CD4-positive, alpha-beta T cell treated with Interleukin-15 for 4 hours (primary cell): ENCODE measurements around the gene NPHP1.
"Not testable (repeated sequence)": the region's sequence is repeated elsewhere in the genome, so short reads cannot be mapped to it uniquely, and the experiment has no call there.

Experiments
- DNase-seq: peaks from one replicate; pipeline ENCODE4 v3.0.0-alpha.2; 2020; ENCODE audit warnings: low spot score

NPHP1 gene

DNA sequence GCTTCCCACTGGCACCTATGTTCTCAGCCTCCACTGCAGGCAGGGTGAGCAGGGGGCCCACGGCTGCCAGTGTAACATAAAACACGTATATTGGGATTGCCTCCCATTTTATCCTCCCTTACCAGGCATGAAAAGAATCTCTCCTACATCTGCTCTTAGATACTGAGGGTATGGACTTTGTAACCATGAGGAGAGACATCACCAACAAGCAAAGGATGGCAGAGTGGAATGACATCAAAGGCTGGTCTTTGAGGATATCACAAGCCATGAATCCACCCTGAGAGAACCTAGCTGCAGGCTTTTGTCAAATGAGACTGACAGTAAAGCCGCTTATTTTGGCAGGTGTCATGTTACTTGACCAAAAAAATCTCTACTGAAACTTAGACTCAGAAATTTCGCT is 7.4 kb downstream of the NPHP1 start:
- no peak for DNase-seq

DNA sequence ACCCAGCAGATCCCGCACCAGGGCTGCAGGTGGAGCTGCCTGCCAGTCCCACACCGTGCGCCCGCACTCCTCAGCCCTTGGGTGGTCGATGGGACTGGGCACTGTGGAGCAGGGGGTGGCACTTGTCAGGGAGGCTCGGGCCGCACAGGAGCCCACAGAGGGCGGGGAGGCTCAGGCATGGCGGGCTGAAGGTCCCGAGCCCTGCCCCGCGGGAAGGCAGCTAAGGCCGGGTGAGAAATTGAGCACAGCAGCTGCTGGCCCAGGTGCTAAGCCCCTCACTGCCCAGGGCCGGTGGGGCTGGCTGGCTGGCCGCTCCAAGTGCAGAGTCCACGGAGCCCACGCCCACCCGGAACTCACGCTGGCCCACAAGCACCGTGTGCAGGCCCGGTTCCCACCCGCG is 14.6 kb downstream of the NPHP1 start:
- not testable (repeated sequence) for DNase-seq

DNA sequence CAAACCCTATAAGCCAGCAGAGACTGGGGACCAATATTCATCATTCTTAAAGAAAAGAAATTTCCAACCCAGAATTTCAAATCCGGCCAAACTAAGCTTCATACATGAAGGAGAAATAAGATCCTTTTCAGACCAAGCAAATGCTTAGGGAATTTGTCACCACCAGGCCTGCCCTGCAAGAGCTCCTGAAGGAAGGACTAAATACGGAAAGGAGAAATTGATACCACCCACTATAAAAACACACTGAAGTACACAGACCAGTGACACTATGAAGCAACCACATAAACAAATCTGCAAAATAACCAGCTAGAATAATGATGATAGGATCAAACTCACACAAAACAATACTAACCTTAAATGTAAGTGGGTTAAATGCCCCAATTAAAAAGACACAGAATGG is 22.4 kb downstream of the NPHP1 start:
- DNase-seq = no peak

DNA sequence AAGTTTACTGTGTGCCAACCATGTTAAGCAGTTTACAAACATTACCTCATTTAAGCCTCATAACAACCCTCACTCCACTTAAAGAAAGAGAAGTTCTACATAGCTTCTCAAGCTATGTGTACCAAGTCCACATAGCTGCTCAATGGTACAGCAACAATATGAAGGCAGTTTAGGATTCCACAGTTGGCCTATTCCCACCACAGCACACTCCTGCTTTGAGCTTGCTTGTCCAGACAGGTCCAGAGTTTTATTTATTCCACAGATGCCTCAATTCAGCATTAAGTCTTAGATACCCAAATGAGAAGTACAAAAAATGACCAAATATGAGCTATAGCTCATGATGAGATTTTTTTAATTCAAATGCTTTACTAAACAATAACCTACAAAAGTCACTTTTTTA is 24.8 kb downstream of the NPHP1 start:
- no peak for DNase-seq

DNA sequence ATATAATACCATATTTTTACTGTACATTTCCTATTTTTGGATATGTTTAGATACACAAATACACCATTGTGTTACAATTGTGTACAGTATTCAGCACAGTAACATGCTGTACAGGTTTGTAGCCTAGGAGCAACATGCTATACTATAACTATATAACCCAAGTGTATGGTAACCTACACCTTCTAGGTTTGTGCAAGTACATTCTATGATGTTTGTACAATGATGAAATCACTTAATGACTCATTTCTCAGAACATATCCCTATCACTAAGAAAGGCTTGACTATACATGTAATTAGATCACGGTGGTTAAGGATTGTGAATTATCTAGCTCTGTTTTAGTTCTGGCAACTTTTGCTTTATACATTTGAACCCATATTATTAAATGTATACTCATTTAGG is 31.3 kb downstream of the NPHP1 start:
- DNase-seq = no peak

DNA sequence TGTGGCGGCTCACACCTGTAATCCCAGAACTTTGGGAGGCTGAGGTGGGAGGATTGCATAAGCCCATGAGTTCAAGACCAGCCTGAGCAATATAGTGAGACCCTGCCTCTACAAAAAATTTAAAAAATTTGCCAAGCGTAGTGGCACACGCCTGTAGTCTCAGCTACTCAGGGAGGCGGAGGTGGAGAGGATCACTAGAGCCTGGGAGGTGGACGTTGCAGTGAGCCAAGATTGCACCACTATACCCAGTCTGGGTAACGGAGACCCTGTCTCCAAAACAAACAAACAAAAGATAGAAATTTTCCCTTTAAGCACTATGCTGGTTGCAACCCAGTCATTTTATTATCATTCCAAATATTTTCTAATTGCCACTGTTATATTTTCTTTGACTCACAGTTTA is 32.3 kb downstream of the NPHP1 start:
- no peak for DNase-seq

DNA sequence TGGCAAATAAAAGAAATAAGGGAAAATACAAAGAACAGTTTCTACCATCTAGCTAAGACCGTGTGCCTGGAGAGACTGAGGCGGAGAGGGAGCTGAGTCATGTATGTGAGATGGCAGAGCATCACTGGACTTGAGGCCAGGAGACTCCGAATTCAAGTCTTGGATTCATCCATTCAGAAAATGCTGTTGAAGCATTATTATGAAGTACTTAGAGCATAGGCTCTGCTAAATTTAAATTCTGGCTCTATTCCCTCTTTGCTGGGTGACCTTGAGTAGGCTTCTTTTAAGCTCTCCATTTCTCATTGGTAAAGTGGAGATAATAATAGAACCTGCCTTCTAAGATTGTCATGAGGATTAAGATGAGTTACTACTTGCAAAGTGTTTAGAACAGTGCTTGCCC is 34.7 kb downstream of the NPHP1 start:
- no peak for DNase-seq

DNA sequence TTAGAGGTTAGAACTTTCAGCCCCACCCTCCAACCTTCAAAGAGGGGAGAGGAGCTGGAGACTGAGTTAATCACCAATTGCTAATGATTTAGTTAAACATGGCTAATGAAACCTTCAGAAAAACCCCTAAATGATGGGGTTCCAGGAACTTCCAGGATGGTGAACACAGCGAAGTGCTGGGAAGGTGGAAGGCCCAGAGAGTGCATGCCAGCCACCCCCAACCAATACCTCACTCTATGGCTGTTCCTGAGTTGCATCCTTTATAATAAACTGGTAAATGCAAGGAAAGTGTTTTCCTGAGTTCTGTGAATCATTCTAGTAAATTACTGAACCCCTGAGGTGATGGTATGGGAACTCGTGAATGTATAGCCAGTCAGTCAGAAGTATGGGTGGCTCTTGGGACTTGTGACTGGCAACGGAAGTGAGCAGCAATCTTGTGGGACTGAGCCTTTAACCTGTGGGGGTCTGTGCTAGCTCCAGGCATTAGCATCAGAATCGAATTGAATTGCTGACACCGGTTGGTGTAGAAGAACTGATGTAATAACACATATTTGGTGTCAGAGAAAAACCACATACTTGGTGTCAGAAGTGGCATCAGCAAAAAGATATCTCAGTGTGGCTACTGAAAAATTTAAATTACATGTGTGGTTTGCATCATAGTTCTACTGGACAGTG is 37.4 kb downstream of the NPHP1 start:
- no peak for DNase-seq

DNA sequence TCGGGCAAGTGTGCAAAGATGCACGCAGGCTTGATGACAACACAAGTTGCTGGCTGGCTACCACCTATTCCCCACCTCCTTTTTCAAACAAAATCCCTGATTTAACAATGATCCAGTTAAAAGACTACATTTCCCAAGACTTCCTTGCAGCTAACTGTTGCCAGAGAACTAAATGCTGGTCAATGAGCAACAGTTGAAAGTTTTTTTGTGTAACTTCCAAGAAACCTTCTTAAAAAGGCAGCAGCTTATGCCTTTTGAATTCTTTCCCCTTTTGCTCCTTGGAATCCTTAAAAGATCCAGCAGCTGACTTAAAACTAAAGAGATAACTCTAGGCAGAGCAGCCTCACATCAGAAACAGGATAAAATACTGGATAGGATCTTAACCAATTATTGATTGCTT is 38.5 kb downstream of the NPHP1 start:
- no peak for DNase-seq

DNA sequence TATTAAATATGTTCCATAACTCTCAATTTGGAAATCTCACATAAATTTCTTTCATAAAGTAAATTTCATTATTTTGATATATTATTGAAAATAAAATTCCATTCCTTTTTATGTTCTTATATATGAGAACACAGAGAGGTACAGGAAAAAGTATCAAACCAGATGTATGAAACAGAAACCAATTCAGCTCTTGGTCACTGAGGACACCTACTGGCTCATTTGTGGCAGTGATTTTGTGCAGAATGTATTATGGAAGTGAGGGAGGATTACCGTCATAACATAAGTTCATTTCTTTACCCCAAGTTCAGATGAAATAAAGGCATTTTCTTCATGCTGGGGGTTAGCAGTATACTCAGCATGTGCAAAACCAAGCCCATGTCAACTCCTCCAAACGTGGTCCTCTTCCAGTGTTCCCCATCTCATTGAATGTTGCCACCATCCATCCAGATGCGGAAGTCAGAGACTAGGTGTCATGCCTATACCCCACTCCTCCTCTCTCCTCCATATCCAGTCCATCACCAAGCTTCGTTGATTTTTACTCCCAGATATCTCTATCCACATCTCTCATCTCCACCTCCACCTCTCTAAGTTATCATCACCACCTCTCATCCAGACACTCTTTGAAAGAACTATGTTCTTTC is 47.5 kb downstream of the NPHP1 start:
- peak; percentile 29 for DNase-seq

DNA sequence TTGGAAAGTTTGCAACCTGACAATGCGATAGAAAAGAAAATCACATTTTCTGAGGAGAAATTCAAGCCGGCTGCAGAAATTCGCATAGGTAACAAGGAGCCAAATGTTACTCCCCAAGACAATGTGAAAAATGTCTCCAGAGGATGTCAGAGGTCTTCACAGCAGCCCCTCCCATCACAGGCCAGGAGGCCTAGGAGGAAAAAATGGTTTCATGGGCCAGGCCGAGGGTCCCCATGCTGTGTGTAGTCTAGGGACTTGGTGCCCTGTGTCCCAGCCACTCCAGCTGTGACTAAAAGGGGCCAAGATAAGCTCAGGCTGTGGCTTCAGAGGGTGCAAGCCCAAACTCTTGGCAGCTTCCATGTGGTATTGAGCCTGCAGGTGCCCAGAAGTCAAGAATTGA is 50.0 kb downstream of the NPHP1 start:
- not testable (repeated sequence) for DNase-seq

DNA sequence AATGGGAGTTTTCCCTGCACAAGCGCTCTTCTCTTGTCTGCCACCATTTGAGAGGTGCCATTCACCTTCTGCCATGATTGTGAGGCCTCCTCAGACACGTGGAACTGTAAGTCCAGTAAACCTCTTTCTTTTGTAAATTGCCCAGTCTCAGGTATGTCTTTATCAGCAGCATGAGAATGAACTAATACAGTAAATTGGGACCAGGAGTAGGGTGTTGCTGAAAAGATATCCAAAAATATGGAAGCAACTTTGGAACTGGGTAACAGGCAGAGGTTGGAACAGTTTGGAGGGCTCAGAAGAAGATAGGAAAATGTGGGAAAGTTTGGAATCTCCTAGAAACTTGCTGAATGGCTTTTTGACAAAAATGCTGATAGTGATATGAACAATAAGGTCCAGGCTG is 50.6 kb downstream of the NPHP1 start:
- DNase-seq = not testable (repeated sequence)

DNA sequence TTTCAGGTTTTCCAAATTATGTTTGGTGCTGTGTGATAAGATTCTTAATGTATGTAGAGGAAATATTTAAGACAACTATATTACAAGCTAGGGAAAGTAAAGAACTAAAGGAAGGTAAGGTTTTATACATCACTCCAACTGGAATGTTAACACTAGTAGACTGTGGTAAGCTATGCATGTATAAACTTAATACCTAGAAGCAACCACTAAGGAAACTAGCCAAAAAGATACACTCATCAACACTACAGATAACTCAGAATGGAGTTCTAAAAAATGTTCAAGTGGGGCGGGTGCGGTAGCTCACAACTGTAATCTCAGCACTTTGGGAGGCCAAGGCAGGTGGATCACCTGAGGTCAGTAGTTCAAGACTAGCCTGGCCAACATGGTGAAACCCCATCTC is 51.4 kb downstream of the NPHP1 start:
- no peak for DNase-seq

DNA sequence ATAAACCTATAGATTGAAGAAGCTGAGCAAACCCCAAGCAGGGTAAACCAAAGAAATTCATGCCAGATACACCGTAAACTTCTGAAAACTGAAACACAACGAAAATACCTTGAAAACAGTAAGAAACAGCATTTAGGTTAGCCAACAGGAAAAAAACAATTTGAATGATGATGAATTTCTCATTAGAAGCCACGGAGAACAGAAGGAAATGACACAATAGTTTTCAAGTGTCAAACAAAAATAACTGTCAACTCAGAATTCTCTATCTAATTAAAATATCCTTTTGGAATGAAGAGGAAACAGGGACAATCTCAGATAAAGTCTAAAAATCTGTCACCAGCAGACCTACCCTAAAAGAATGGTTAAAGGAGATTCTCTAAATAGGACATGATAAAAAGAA is 51.9 kb downstream of the NPHP1 start:
- no peak for DNase-seq

DNA sequence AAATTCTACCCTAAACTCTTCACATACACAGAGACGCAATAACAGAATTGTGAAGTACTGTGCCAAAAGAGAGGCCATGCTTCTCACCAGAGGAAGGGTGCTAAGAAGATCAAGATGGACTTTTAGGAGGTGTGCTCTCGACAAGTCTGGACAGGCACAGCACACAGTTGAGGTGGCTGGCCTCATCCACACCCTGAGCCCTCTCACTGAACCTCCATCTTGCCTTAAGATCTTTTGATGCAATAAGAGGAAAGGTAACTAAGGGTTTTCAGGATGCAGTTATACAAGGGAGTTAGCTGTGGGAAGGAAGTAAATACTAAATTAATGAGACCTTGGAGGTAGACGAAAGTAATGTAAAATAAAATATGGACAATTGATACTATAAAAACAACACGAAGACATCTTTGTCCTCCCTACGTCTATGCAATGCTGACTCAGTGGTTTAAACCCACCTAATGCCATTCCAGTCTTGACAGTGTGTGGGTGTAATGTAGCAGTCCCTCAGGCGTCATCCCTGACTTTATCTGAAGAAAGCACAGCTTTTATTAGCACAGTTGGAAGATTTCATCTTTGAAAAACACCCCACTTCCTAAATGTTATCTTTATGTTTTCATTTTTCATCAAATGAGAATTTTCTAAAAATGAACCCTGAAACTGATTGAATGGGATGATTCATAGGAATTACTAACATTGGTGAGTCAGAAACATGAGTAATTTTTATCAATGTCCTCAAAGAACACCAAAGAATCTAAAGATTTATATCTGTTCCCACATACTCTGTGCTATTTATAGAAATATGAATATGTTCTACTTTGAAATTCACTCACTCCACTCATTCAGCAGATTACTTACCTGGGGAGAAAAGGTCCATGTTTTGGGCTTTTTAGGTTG is 55.2 kb downstream of the NPHP1 start:
- DNase-seq = no peak

DNA sequence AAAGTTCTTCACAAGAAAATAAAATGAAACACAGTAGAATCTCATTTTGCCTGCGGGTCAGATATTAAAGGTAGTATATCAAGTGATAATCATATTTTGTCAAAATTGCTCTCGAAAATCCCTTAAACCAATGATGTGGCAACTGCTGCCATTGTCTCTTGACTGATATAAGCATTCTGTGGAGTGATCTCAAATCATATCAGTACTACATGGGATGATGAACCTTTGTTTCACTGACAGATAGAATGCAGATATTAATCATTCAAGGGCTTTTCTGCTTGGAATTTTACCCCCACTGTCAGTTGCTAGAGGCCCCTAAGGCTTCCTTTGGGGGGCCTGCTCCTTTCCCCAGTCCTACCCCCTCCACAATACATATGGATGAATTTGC is 57.9 kb downstream of the NPHP1 start:
- DNase-seq = no peak

DNA sequence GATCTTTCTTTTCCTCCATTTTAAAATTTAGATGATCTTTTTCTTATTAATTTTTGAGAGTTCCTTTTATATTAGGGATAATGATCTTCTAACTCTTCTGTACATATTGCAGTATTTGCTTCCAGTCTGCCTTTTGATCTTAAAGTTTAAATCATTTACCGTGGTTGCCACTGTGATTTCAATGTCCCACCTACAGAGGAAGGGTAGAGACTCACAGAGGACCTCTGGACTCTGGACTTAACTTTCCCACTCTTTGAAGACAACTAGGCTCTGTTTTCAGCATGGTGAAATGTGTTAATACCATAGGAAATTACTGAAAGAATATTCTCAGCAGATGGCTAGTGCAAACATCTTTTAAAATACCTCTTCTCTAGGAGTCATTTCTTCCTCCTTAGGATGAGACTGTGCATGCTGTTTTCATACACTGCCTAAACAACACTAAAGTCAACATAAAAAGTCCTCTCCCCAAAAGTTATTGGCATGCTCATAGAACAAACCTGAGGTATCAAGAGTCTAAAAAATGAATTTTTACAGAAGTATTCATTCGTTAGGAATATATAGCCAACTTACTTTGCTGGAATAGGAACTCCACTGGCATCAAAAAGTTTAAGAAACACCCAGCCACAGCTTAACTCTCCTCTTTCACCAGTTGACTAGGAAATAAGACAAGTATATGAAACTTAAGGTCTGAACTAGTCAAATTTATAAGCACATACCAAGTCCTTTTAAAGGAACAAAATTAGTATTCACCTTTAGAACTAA is 58.4 kb downstream of the NPHP1 start:
- no peak for DNase-seq

DNA sequence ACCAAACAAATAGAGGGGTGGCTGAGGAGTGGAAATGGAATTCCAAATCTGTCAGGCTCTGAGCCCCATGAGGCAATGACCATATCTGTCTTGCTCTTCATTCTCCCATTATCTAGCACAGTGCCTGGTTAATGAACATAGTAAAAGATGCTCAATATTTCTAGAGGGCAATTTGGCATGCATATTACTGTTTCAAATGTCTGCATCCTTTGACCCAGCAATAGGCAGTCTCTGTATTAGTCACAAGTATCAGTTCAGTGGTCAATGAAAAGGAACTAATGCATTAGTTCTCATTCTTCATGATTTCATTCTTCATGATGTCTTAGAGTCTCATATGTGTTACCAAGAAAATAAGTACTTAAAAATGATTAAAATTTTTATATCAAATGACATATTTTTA is 60.8 kb downstream of the NPHP1 start:
- DNase-seq = no peak

DNA sequence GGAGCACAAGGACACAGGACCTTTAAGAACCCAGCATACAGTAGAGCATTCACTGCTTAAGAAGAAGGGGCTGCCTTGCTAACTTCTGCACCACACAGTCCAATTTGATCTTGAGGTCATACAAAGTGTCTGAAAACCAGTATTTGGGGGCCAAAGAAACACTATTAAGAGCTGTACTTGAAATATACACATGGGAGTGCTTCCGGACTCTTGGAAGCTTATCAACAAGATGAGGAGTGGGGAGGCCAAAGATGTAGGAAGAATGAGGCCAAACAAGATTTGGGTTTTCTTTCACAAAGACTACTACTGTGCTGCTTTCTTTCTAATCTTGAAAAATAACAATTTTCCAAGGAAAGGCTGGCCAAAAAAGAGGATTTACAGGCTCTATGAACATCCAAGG is 64.4 kb downstream of the NPHP1 start:
- no peak for DNase-seq

DNA sequence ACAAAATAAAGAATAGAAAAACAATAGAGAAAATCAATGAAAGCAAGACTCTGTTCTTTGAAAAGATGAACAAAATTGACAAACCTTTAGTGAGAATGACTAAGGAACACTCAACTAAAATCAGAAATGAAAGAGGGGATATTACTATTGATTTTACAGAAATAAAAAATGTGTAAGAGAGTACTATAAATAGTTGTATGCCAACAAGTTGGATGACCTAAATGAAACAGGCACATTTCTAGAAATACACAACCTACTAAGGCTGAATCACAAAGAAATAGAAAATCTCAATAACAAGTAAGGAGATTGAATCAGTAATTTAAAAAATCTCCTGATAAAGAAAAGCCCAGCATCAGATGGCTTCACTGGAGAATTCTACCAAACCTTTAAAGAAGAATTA is 70.8 kb downstream of the NPHP1 start:
- no peak for DNase-seq

DNA sequence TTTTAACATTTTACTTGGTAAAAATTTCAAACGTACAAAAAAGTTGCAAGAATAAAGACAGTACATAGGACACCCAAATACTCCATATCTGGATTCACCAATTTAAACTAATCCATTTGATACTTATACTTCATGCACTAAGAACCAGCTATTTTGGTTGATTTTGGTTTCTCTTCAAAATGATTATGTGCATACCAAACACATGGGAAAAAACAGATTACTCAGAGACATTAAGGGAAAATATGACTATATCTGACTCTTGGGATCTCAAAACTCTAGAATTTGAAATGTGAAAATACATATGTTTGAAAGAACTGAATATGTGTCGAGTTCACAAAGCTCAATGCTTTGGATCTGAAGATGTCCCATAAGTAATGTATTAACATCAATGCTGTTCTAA is 73.6 kb downstream of the NPHP1 start:
- no peak for DNase-seq

DNA sequence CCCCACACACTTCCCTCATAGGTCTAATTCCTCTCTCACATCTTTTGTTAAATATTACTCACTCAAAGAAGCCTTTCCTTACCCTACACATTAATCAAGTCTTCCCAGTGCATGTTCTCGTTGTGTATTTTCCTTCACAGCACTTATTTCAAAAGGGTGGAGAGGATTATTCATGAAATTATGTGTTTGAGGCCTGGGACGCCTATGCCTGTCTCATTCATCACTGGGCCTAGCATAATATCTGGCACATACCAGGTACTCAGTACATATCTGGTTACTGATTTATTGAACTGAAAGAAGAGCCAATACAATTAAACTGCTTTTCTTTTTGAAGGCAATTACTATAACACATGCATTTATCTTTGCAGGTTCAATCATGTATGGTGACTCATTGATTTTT is 74.1 kb downstream of the NPHP1 start:
- DNase-seq = no peak

DNA sequence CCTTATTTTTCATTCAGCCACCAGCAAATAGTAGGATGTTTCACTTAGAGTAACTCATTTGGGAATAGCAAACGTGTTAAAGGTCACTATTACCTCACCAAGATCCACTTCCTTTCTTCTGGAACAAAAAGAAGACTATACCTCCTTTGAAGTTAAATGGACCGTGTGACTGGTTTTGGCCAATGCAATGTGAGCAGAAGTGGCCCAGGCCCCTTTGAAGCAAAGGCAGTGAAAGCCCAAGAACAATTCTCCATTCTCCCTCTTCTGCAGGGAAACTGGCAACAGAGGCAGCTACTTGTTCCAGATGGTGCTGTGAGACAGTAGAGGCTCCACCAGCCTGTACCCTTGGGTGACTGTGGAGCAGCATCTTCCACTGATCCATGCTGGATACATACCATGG is 77.9 kb downstream of the NPHP1 start:
- no peak for DNase-seq
